Lung (tissue), 12 donors: ENCODE measurements around the gene PROSER2. TPM values are rescaled to one million over a fixed set of nuclear protein-coding genes. Genes with fewer than 3 reads are reported as not detected.

Experiments used
- ATAC-seq: fragments of 200-7000 bp; cut with Tn5 transposase; one replicate; pipeline ENCODE4 v1.9.1; 2020; ENCODE audit warnings: moderate number of reproducible peaks; ENCODE audit not compliant: insufficient read depth, low FRiP score
- DNase-seq, 3 donors: peaks; one replicate each; pipeline ENCODE4 v3.0.0-alpha.2; 2013 to 2017
- H3K27ac ChIP-seq, 2 donors: one replicate each; pipeline ENCODE4 v1.5.1; 2013; ENCODE audit warnings: mild to moderate bottlenecking in 2 of 2, moderate library complexity in 2 of 2, control low read depth in 1 of 2, inconsistent platforms in 1 of 2, low read depth in 1 of 2, low read length in 1 of 2
- H3K27me3 ChIP-seq, 3 donors: one replicate each; pipeline ENCODE4 v1.5.1; 2013; ENCODE audit warnings: low read length in 2 of 3; ENCODE audit not compliant: control insufficient read depth in 3 of 3, insufficient read depth in 3 of 3
- H3K36me3 ChIP-seq, 4 donors: one replicate each; pipeline ENCODE4 v1.5.1; 2013; ENCODE audit warnings: low read length in 4 of 4, mild to moderate bottlenecking in 1 of 4, moderate library complexity in 1 of 4; ENCODE audit not compliant: control insufficient read depth in 4 of 4, insufficient read depth in 4 of 4
- H3K4me1 ChIP-seq, 5 donors: one replicate each; pipeline ENCODE4 v1.5.1; 2013; ENCODE audit warnings: low read length in 5 of 5, mild to moderate bottlenecking in 2 of 5, moderate library complexity in 1 of 5; ENCODE audit not compliant: control insufficient read depth in 5 of 5, insufficient read depth in 5 of 5
- H3K4me3 ChIP-seq: one replicate; pipeline ENCODE4 v1.5.1; 2013; ENCODE audit warnings: mild to moderate bottlenecking, control low read depth, moderate library complexity
- H3K9ac ChIP-seq, 2 donors: one replicate each; pipeline ENCODE4 v1.5.1; 2013; ENCODE audit warnings: low read length in 2 of 2, control low read depth in 1 of 2; ENCODE audit not compliant: insufficient read depth in 1 of 2
- H3K9me3 ChIP-seq, 4 donors: one replicate each; pipeline ENCODE4 v1.5.1; 2013; ENCODE audit warnings: low read length in 3 of 4, mild to moderate bottlenecking in 1 of 4, moderate library complexity in 1 of 4; ENCODE audit not compliant: control insufficient read depth in 4 of 4, insufficient read depth in 3 of 4
- CTCF ChIP-seq: IDR thresholded peaks from 2 replicates; pipeline ENCODE4 v1.5.1; 2012; ENCODE audit warnings: mild to moderate bottlenecking; ENCODE audit errors: control extremely low read depth, extremely low read depth
- WGBS, 2 donors: extraction: QIAGEN DNeasy Blood & Tissue Kit; methylation state at CpG; one replicate each; pipeline ENCODE4 v1.1.7; 2013; 5-methylcytosine and 5-hydroxymethylcytosine counted together
- polyA plus RNA-seq, 2 donors: library from polyadenylated mRNA; stranded (reverse); fragments of 200-250 nt; gene quantifications; one replicate each; pipeline ENCODE4 v1.2.1, GENCODE V29; 2013
- total RNA-seq, 2 donors: library from RNA; depleted of rRNA in 1 of 2; stranded (reverse); fragments of >200 nt in 1 of 2; gene quantifications; one replicate each; pipeline ENCODE4 v1.2.1, GENCODE V29; 2014 to 2021
- donor health status: control.
- donor health status: control.
- donor health status: Bipolar disorder and iron deficiency.
- donor health status: healthy.
- donor health status: DM: yes; HTN: yes; CAD: no.

PROSER2 gene
- total and polyA plus RNA-seq, 4 donors, result 8.2 to 23.9 (median 10.3) TPM

- Histone ChIP-seq H3K9ac (no peak overlapping the region), H3K27me3 (peaks cover 0 to 8% (median 6%) of the 10 kb centered on the region in 3 donors), H3K36me3 (no peaks in the 10 kb centered on the region), H3K9me3 (no peaks in the 10 kb centered on the region), H3K27ac (peak overlapping the region in 1 of 2 donors; percentile 97), H3K4me3 (peak overlapping the region; percentile 86), H3K4me1 (peaks cover 0 to 6% (median 0%) of the 10 kb centered on the region in 5 donors)
- DNase-seq (peak in 2 of 3 donors; percentile 13 to 29), ATAC-seq (no peak)
- 12 to 15% methylated on average over 6 of the region's 6 CpGs for whole genome bisulfite sequencing, 2 donors
- no peak for TF ChIP-seq CTCF
These were observed 812 bp downstream of the PROSER2 start for GRCh38 chr10:11823989-11824346.

DNA sequence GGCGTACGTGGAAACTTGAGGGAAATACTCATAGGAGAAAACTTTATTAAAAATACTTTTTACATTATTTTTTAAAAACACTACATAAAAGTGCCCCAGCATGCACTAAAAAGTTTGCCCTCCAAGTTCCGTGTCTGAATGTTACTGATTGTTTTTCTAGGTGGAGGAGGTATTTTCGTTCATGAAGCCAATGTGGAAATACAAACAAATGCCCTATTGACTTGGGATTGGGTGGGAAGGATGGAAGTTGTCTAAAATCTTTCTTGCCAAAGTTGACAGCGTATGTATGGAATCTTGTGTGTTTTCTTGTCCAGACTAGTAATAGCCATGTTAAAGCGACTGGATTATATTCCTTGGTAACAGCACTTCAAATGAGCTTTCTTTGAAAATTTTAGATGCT, 1.2 kb downstream of the PROSER2 start:
- H3K9ac ChIP-seq, result no peak overlapping the region
- DNase-seq (peak in 1 of 3 donors; percentile 15), ATAC-seq (no peak)
- WGBS, 2 donors, result 41 to 52% methylated on average over 6 of the region's 6 CpGs
- no peak for TF ChIP-seq CTCF
- H3K27ac ChIP-seq, result no peak overlapping the region
- no peaks in the 10 kb centered on the region for H3K36me3 ChIP-seq
- H3K4me1 ChIP-seq, result peaks cover 0 to 6% (median 0%) of the 10 kb centered on the region in 5 donors
- H3K4me3 ChIP-seq, result no peak overlapping the region
- no peaks in the 10 kb centered on the region for H3K9me3 ChIP-seq
- peaks cover 0 to 8% (median 6%) of the 10 kb centered on the region in 3 donors for H3K27me3 ChIP-seq

DNA sequence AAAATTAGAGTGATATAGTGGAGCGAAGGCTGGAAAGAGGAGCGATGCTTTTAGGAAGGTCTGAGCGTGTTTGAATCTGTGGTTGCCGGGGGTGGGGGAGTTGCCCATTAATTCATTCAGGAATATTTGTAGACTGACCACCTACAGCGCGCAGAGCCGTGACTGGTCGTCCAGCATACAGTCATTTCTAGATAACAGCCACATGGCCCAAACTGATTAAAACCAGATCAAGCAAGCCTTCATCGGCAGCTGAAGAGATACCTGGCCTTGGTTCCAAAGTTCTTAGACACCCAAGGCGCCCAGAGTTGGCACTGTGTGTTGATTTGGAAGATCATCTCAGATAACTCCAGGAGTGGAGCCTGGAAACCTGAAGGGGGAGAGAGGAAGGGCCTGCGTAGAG, 1.7 kb downstream of the PROSER2 start:
- ATAC-seq (no peak), DNase-seq (no peak)
- H3K4me3 ChIP-seq, result no peak overlapping the region
- H3K4me1 ChIP-seq, result peaks cover 0 to 6% (median 0%) of the 10 kb centered on the region in 5 donors
- H3K27me3 ChIP-seq, result peaks cover 0 to 8% (median 6%) of the 10 kb centered on the region in 3 donors
- no peaks in the 10 kb centered on the region for H3K36me3 ChIP-seq
- H3K9ac ChIP-seq, result no peak overlapping the region
- no peak overlapping the region for H3K27ac ChIP-seq
- TF ChIP-seq CTCF, result no peak
- no peaks in the 10 kb centered on the region for H3K9me3 ChIP-seq
- WGBS, 2 donors, result 78 to 90% methylated on average over 11 of the region's 11 CpGs

GRCh38 chr10:11825796-11826414, 2.7 kb downstream of the PROSER2 start:
- ATAC-seq (no peak), DNase-seq (no peak)
- Histone ChIP-seq H3K4me1 (peaks cover 0 to 7% (median 4%) of the 10 kb centered on the region in 5 donors), H3K4me3 (no peak overlapping the region), H3K27ac (no peak overlapping the region), H3K9ac (no peak overlapping the region), H3K9me3 (no peaks in the 10 kb centered on the region), H3K36me3 (no peaks in the 10 kb centered on the region), H3K27me3 (peaks cover 0 to 8% (median 6%) of the 10 kb centered on the region in 3 donors)
- WGBS, 2 donors, result 81 to 85% methylated on average over 19 of the region's 19 CpGs
- TF ChIP-seq CTCF, result no peak
